HTR-8/SVneo (cell line): ENCODE measurements around the gene FBXO17.

ENCODE experiments used
- DNase-seq: peaks from one replicate; pipeline ENCODE4 v3.0.0; 2011; ENCODE audit warnings: low spot score, mixed read lengths; ENCODE audit not compliant: insufficient read length
- FAIRE-seq: peaks from 2 replicates; lab custom pipeline; 2011; peaks lifted over from hg19 to GRCh38; lab: Jason Lieb, UNC

The FBXO17 gene

DNA sequence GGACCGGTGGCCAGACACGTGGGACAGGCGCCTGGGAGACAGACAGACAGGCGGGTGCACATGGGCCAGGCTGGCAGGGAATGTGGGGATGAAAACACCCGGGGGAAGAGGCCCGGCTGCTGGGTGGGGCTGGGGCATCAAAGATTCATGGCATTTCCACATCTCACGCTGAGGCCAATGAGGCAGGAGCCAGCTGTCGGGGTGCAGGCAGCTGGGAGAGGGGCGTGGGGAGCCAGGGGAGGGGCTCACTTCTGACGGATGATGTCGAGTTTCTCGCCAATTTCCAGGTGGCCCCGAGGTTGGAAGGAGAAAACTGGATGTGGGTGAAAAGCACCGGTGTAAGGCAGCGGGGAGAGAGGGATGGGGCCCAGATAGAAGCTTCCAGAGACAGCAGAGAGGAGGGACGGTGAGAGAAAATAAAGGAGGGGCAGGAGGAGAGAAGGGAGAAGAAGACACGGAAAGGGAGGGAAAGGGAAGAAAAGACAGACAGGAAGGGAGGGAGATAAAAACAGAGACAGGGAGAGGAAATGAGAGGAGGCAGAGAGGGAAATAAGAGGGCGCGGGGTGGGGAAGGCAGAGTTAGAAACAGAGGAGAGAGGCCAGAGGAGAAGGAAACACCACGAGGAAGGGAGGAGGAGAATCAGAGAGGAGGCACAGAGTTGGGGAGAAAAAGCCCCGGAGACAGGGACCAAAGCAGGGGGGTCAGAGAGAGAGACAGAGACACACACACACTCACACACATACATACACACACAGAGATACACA, 55.5 kb downstream of the FBXO17 start:
- no peak for DNase-seq
- FAIRE-seq = no peak

- FAIRE-seq (no peak), DNase-seq (no peak)
Measured at GRCh38 chr19:38918526-38918925, 57.0 kb downstream of the FBXO17 start.

DNA sequence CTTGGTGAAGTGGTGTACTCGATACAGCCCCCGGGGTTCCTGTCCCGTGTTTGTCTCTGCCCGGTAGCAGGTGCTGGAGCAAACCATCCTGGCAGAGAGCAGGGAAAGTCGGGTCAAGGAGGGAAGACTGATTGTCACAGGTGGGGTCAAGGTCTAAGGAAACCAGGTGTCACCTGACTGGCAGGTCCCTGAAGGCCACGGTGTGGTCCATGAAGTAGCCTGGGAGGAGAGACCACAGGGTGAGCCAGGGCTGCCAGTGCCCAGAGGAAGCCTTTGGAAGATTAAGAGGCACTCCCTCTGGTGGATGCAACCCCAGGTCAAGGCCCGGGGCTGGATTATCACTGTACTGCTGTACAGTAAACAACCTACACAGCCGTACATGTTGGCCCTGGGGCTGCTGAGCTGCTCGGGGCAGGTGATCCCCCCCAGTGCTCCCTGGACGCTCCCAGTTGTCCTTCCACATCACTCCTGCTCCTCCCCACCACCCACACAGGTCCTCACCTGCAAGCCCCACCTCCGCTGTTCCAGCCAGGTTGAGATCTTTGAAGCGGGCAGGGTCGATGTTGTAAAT, 57.5 kb downstream of the FBXO17 start:
- DNase-seq = peak; percentile 25
- no peak for FAIRE-seq

- FAIRE-seq = no peak
- DNase-seq = no peak
Measured at GRCh38 chr19:38917516-38917915, 58.0 kb downstream of the FBXO17 start.

GRCh38 chr19:38915329-38916321, 59.9 kb downstream of the FBXO17 start:
- no peak for FAIRE-seq
- DNase-seq = no peak

- FAIRE-seq = no peak
Measured at GRCh38 chr19:38913958-38914357, 61.6 kb downstream of the FBXO17 start.

DNA sequence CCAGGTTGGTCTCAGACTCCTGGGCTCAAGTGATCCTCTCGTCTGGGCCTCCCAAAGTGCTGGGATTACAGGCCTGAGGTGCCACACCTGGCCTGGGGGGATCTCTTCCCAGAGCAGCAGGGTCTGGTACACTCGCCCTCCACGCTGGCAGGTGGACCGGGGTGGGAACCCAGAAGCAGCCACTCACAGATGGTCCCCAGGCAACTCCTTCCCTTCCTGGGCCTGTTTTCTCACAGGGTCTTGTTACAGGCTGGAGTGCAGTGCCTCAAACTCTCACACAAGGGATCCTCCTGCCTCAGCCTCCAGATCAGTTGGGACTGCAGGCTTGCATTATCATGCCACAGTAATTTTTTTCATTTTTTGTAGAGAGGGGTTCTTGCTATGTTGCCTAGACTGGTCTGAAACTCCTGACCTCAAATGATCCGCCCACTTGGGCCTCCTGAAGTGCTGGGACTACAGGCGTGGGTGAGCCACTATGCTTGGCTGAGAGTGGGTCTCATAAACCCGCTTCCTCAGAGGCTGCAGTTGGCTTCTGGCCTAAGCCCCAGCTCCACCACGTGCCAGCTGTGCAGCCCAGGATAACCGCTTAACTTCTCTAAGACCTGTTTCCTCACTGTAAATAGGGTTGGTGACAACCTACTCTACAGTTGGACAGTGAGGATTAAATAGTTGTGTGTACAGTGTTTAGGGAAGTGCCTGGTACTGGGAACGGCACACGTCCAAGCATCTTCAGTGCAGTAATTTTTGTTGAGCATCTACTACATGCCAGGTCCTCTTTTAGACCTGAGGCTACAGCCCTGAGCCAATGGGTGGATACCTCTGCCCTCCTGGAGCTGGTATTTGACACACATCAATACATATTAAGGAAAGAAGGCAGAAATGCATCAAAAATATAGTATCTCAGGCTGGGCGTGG, 62.7 kb downstream of the FBXO17 start:
- no peak for DNase-seq
- no peak for FAIRE-seq

More at GRCh38 chr19:38913958-38914357, 61.6 kb downstream of the FBXO17 start:
- DNase-seq = no peak

DNA sequence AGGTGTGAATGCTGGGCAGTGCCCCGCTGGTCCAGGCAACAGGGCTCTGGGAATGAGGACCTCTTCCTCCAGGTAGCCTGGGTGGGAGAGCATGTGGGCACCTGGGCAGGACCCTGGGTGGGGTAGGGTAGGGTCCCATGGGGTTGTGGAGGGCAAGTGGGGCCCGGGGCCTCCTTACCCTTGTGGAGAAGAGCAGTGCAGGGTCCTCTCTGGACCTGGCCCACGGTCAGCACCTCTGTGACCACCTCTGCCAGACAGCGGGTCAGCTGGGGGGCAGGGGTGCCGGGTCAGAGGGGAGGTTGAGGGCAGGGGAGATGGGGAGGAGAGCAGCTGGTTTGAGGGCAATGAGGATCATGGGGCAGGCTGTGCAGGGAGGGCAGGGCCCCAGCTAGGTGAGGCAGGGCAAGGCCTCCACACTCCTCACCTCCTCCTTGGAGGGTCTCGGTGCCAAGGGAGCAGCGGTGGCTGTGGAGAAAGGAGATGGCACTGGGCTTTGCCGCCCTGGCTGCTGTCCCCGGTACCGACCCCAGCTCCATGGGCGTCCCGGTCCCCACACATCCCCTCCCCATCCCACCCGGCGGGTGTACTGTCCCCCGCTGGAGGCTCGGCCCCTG, 64.0 kb downstream of the FBXO17 start:
- FAIRE-seq (no peak), DNase-seq (no peak)

DNA sequence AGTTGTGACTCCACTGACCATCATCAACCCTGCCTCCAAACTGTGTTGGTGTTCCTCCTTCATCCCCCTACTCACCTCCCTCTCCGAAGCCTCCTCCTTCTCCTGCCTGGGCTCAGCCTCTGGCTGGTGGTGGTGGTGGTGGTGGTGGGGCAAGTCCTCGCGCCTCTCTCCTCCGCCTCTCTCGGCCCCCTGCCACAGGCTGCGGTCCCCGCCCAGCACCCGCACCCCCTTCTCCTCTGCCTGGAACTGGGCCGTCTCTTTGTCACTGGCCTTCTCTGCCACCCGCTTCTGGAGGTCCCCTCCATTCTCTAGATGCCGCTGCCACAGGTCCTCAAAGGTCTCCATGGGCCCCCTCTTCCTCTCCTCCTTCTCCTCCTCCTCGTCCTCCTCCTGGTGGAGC, 65.1 kb downstream of the FBXO17 start:
- no peak for FAIRE-seq
- DNase-seq = no peak

GRCh38 chr19:38908911-38909310, 66.6 kb downstream of the FBXO17 start:
- FAIRE-seq (no peak), DNase-seq (no peak)

- DNase-seq (no peak), FAIRE-seq (no peak)
Measured at GRCh38 chr19:38907670-38908069, 67.9 kb downstream of the FBXO17 start.

- FAIRE-seq (no peak), DNase-seq (no peak)
Measured at GRCh38 chr19:38907227-38907626, 68.3 kb downstream of the FBXO17 start.

DNA sequence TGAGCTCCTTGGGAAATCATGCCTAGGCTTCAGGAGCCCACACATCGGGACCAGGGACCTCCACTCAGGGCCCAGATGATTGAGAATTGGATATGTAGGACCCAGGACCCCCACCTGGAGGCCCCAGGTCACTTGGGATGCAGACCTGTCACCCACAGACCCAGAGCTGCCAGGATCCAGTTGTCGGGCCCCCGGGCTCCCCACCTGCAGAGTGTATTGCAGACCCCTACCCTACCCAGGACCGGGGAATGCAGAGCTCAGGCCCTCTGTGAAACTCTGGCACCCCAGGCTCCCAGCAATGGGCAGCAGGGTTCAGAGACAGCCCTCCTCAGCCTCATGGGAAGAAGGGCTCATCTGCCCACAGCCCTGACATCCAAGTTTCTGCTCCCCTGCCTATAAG, 69.9 kb downstream of the FBXO17 start:
- FAIRE-seq = no peak
- DNase-seq = no peak

- FAIRE-seq = no peak
Measured at GRCh38 chr19:38904581-38905539, 70.7 kb downstream of the FBXO17 start.

GRCh38 chr19:38901683-38902082, 73.9 kb downstream of the FBXO17 start:
- FAIRE-seq = no peak
- DNase-seq = no peak

More at GRCh38 chr19:38904581-38905539, 70.7 kb downstream of the FBXO17 start:
- no peak for DNase-seq

GRCh38 chr19:38900743-38901190, 74.8 kb downstream of the FBXO17 start:
- DNase-seq = no peak
- FAIRE-seq = no peak

DNA sequence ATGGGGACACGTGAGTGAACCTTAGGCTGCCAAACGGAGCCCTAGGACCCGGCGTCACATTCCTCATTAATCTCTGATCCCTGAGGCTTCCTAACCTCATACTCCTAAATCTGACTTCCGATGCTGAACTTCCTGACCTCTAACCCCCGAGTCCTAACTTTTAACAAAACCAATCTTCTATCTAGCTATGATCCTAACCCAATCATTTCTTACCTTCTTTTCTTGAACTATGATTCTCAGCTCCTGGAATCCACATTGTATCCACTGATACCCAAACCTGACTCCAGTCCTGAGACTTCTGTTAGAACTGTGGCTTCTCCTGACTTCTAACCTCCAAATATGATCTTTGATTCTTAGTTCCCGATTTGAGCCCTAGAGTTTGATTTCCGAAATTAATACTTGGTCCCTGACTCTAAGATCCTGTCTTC, 75.3 kb downstream of the FBXO17 start:
- no peak for FAIRE-seq
- peak; percentile 17 for DNase-seq
